ENCODE data around the gene TDRD7.

The TDRD7 gene

DNA sequence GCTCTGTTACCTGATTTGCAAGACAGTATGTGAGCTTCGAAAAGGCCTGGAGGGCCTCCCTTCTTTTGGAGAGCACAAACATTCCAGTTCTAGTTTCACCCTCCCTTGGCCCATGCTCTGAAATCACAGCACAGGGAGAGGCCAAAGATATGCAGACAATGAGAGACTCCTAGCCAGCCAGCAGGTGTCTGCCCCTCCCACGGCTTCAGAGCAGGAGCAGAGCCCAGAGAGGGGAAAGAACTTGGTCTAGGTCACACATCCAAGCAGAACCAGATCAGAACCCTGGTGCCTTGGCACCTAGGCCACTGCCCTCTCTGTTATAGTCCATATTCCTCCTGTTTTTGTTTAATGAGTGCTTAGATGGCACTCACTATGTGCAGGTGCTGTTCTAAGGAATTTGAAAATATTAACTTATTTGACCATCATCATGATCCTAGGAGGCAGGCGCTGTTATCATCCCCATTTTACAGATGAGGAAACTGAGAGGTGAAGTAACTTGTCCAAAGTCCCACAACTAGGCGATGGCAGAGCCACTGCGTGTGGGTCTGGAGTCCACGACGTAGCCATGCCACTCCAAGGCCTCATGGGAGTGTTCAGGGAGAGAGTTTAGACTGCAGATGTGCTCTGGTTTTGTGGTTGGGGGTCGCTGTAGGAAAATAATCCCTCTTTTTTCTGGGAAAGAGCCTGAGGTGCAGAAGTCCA is 116.8 kb downstream of the TDRD7 start:
- no peak for DNase-seq (ENCODE audit: low read depth in 2 of 2)

DNA sequence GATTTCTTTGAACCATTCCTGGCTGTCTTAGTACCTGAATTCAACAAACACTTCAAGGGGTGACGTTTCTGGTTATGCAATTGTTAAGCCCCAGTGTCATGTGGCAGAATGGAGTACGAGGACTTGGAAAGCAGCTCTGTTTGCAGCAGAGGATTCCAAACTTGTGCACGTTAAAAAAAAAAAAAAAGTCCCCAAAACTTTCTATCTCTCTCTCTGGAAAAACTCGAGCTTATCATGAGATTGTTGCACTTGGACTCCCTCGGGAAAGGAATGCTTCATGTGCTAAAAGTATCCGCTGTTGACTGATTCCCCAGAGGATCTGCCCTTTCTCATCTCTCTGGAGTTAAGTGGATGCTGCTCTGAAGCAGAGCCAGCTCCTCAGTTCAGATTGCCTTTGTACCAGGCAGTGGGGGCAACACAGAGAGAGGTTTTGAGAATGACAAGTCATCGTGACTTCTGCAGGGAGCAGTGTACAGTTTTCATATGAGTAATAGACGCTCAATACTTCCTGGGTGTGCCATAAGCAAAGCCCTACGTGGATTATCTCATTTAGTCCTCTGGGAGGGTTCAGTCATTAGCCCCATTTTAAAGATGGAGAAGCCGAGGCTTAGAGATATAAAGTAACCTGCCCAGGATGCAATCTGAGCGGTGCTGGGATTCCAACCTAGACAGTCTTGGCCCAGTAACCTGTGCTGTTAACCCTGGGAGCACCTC is 117.6 kb downstream of the TDRD7 start:
- no peak for DNase-seq (ENCODE audit: low read depth in 2 of 2)

DNA sequence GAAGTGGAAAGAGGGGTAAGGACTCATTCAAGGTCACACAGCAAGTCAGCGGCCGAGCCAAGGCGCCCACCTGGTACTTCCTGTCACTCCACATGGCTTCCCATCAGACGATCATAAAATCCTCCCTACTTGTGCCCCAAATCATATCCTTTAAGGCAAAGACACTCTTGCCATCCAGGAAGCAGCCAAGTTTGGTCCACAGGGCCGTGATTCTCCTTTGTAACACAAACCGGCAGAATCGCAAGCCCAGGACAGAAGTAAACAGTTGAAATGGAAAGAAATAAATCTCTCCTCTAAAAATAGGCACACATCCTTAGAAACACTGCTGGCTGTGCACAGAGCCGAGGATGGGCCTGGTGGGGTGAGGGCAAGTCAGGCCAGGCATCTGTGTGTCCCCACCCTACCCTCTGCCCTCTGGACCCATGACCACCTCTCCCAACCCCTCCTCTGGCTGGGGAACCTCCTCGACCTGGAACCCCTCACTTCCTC is 120.0 kb downstream of the TDRD7 start:
- DNase-seq (ENCODE audit: low read depth in 2 of 2), result no peak

DNA sequence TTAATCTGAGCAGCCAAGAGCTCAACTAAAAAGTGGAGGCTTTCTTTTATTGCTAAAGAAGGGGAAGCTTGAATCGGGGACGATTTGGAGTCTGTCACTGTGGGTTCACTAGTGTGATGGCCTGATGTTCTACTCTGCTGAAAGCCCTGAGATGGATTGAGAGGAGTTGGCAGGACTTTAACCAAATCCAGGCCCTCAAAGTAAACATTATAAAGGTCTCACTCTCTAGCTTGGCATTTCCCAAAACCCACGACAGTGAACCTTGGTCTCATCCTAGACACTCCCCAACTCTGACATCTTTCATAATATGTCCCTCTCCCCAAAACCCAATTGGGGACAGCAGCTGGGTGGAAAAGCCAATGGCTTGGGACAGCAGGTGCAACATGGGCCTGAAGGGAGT is 122.3 kb downstream of the TDRD7 start:
- no peak for DNase-seq (ENCODE audit: low read depth in 2 of 2)

DNA sequence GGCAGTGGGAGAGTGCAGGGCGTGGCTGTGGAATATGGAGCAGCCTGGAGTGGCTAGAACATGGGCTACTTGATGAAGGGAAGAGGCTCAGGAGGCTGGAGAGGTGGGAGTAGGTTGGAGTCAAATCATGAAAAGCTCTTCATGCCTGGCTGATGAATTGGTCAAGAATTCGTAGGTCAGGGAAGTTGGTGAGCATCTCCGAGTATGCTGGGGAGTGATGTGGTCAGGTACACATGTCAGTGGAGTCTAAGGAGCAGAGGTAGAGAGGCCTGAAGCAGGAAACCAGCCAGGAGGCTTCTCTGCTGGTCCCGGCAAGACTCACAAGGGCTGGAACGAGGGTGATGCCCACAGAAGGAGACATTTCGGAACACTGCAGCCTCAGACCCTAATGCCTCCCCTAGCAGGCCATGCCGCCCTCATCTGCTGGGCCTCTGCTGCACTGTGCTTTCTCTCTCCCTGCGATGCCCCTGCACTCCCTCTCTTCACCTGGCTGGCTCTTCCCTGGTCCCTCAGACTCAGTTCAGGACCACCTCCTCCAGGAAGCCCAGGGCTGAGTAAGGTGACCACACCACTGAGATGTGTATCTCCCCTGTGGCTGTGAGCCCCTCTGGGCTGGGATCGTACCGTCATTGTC is 123.2 kb downstream of the TDRD7 start:
- DNase-seq (ENCODE audit: low read depth in 2 of 2), result no peak

DNA sequence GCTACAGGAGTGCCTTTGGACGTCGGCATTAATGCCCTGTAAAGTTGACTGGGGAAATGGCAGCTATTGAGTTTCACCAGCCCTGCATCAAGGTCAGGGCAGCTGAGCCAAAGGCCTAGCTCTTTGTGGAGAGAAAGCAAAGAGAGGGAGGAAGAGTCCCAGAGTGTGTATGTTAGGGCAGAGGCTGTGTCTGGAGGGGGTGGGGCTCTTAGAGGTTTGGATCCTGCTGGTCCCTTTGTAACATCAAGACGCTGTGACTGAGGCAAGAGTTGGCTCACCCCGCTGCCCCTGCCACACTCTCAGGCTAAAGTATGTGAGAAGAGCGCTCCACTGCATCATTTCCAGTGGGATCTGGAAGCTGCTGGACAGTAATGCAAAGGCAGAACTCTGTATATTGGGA is 123.9 kb downstream of the TDRD7 start:
- DNase-seq (ENCODE audit: low read depth in 2 of 2), result no peak

DNA sequence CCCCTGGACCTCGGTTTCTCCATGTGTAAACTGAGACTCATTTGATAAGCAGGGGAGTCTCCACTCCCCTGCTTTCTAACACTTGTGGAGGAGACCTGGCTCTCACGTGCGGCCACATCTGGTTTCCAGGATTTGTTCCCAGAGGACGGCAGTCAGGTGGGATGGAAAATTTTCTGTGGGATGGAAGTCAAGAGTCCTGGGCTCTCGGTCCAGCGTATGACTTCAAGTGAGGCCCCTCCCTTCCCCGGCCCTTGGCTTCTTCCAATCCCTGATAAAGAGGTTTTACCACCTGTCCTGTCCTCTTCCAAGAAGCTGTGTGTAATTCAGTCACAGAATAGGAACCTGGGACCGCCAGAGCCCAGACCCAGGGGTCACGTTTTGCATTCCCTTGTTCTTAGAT is 124.6 kb downstream of the TDRD7 start:
- no peak for DNase-seq (ENCODE audit: low read depth in 2 of 2)

DNA sequence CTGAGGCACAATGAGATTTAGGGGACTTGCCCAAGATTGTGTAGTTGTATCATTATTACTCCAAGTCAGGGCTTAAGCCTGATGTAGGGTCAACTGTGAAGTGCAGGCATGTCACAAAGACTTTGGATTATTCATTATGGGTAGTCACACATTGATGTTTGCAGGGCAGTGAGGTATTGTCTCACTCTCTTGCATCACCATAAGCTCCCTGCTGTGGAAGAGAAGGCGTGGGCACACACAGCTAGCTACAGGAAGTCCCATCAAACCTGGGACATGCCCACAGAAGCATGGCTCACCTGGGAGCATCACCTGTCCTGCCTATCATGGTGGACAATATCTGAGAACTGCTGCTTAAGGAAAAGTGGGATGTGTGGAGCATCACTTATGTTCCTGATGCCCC is 131.7 kb downstream of the TDRD7 start:
- DNase-seq (ENCODE audit: low read depth in 2 of 2), result no peak

DNA sequence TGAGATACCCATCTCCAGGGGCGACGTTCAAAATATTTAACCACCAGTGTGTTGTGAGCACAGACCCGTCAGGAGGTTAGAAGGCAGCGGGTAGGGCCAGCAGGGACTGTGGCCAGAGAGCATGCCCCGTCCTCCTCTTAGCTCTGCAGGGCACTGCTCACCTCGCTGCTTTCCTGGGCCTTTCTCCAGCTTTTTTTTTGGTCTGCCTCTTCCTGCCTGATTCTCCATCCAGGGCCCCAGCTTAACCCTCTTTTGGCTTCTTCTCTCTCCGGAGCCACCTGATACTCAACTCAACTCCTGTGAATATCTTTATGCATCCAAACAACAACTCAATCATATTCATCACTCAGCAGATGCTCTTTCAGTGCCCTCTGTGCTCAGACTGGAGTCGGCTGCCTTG is 133.6 kb downstream of the TDRD7 start:
- DNase-seq (ENCODE audit: low read depth in 2 of 2), result no peak
